ENCODE results near the gene FZR1. TPM values are rescaled to one million over a fixed set of nuclear protein-coding genes. Genes with fewer than 3 reads are reported as not detected.

Gene FZR1
- total and polyA plus RNA-seq, 2 of the 13 experiments (the other 11 are each of a cell fraction or from before 2014, with no cell fraction given): 29.0 to 30.8 TPM

GRCh38 chr19:3528080-3528479 lies 22.0 kb downstream of the FZR1 start:
- no peak overlapping the region for H3K4me2 ChIP-seq (ENCODE audit: low read depth, low read length)
- H3K9ac ChIP-seq (ENCODE audit: insufficient read depth, low read depth, low read length): no peak overlapping the region
- no peak for DNase-seq (ENCODE audit: low spot score)
- no peaks in the 10 kb centered on the region for H3K9me3 ChIP-seq (ENCODE audit: low read length)
- no peaks in the 10 kb centered on the region for H3K27me3 ChIP-seq (ENCODE audit: control insufficient read depth in 1 of 2, insufficient read depth in 2 of 2, low read length in 2 of 2)
- no peak for ATAC-seq
- intact Hi-C loops (cut with micrococcal nuclease; ENCODE audit: unreplicated experiment): no loop called here
- no peak for FAIRE-seq
- no peaks in the 10 kb centered on the region for H3K4me1 ChIP-seq (ENCODE audit: insufficient read depth, low read length)
- POLR2A ChIA-PET: no interaction called here
- 100% methylated on average over 11 of the region's 14 CpGs for WGBS (ENCODE audit: low lambda C conversion rate)
- CTCF ChIA-PET (ENCODE audit: low intra/inter-chr PET ratio, low total read pairs): no interaction called here
- H3K4me3 ChIP-seq (replicated peaks in 1 of 3; ENCODE audit: insufficient read depth in 1 of 3, low read depth in 2 of 3, low read length in 3 of 3): no peak overlapping the region
- peak; percentile 31 for TF ChIP-seq AGO2 (optimal IDR thresholded peaks at IDR 0.05; ENCODE audit: low read depth, low read length)
- no peak for TF ChIP-seq PRPF4 (IDR thresholded peaks at IDR 0.05; ENCODE audit: low read depth, low read length, poor library complexity, severe bottlenecking)
- H4K20me1 ChIP-seq (ENCODE audit: insufficient read depth, low read length): 0 out of 2 replicates have a peak, but pooled peaks cover 2% of the 10 kb centered on the region
- H3K79me2 ChIP-seq (ENCODE audit: insufficient read depth, low read length): no peaks in the 10 kb centered on the region
- H2AFZ ChIP-seq (ENCODE audit: low read length): no peak overlapping the region
- in situ Hi-C loops (cut with HindIII; ENCODE audit: extremely low pct_ligation_motif_present, low pct_unique_long_range_greater_than_20kb): no loop called here
- H3K27ac ChIP-seq (ENCODE audit: extremely low read length, insufficient read depth, low read length): no peak overlapping the region
- BruUV-seq (replicated peaks): no TSS peak
- H3K36me3 ChIP-seq (replicated peaks in 1 of 2; ENCODE audit: control insufficient read depth in 1 of 2, insufficient read depth in 2 of 2, low read length in 2 of 2): peaks cover 27 to 41% of the 10 kb centered on the region in 2 experiments

GRCh38 chr19:3528539-3529211 lies 22.6 kb downstream of the FZR1 start:
- Histone ChIP-seq H3K4me2 (ENCODE audit: low read depth, low read length) (no peak overlapping the region), H4K20me1 (ENCODE audit: insufficient read depth, low read length) (no peaks in the 10 kb centered on the region), H2AFZ (ENCODE audit: low read length) (no peak overlapping the region), H3K4me1 (ENCODE audit: insufficient read depth, low read length) (no peaks in the 10 kb centered on the region), H3K36me3 (replicated peaks in 1 of 2; ENCODE audit: control insufficient read depth in 1 of 2, insufficient read depth in 2 of 2, low read length in 2 of 2) (peaks cover 26 to 44% of the 10 kb centered on the region in 2 experiments), H3K79me2 (ENCODE audit: insufficient read depth, low read length) (no peaks in the 10 kb centered on the region), H3K27me3 (ENCODE audit: control insufficient read depth in 1 of 2, insufficient read depth in 2 of 2, low read length in 2 of 2) (no peaks in the 10 kb centered on the region), H3K9me3 (ENCODE audit: low read length) (no peaks in the 10 kb centered on the region), H3K9ac (ENCODE audit: insufficient read depth, low read depth, low read length) (no peak overlapping the region), H3K27ac (ENCODE audit: extremely low read length, insufficient read depth, low read length) (no peak overlapping the region), H3K4me3 (replicated peaks in 1 of 3; ENCODE audit: insufficient read depth in 1 of 3, low read depth in 2 of 3, low read length in 3 of 3) (no peak overlapping the region)
- no TSS peak for BruUV-seq (replicated peaks)
- WGBS (ENCODE audit: low lambda C conversion rate): 99% methylated on average over 20 of the region's 20 CpGs
- no peak for ATAC-seq
- ChIA-PET POLR2A (no interaction called here), CTCF (ENCODE audit: low intra/inter-chr PET ratio, low total read pairs) (no interaction called here)
- intact Hi-C loops (cut with micrococcal nuclease; ENCODE audit: unreplicated experiment): no loop called here
- FAIRE-seq: no peak
- in situ Hi-C loops (cut with HindIII; ENCODE audit: extremely low pct_ligation_motif_present, low pct_unique_long_range_greater_than_20kb): no loop called here
- no peak for TF ChIP-seq ZNF549 (CRISPR knock-in tag; IDR thresholded peaks at IDR 0.05)
- TF ChIP-seq ZBTB40 (IDR thresholded peaks at IDR 0.05): 0 out of 2 replicates have a peak, but pooled peaks have one; percentile 9
- no peak for TF ChIP-seq ZBTB40 (CRISPR knock-in tag; IDR thresholded peaks at IDR 0.05)
- TF ChIP-seq FOXA1 (IDR thresholded peaks at IDR 0.05): peak; percentile 11; the same call in 1 of the 2 replicates
- TF ChIP-seq FOXA1 (CRISPR knock-in tag; IDR thresholded peaks at IDR 0.05): no peak
- DNase-seq (ENCODE audit: low spot score): no peak

Measured in HepG2 (cell line).